HepG2 (cell line): ENCODE data around the gene DUS1L. TPM values are rescaled to one million over a fixed set of nuclear protein-coding genes. Genes with fewer than 3 reads are reported as not detected.

Experiments
- EED ChIP-seq: sonication (generic); formaldehyde crosslinking; IDR thresholded peaks from 2 replicates; pipeline ENCODE4 v1.5.0; 2020; ENCODE audit warnings: mild to moderate bottlenecking, missing genetic modification reagents
- GLI4 ChIP-seq: sonication (generic); formaldehyde crosslinking; IDR thresholded peaks from 2 replicates; pipeline ENCODE4 v1.5.1; 2020; ENCODE audit warnings: missing genetic modification reagents, mild to moderate bottlenecking, moderate library complexity, borderline replicate concordance
- IRF9 ChIP-seq: sonication (generic); formaldehyde crosslinking; IDR thresholded peaks from 2 replicates; pipeline ENCODE4 v1.8.0; 2022; ENCODE audit warnings: missing genetic modification reagents, mild to moderate bottlenecking, borderline replicate concordance
- MAFF ChIP-seq: IDR thresholded peaks from 2 replicates; pipeline ENCODE4 v1.6.1; 2011; ENCODE audit warnings: low read depth, low read length, improper control_type of control experiment
- MTA1 ChIP-seq: sonication (generic); formaldehyde crosslinking; IDR thresholded peaks from 2 replicates; pipeline ENCODE4 v1.4.0; 2020; ENCODE audit warnings: missing genetic modification reagents, mild to moderate bottlenecking, borderline replicate concordance
- MTA3 ChIP-seq: sonication (generic); formaldehyde crosslinking; IDR thresholded peaks from 2 replicates; pipeline ENCODE4 v1.4.0; 2020; ENCODE audit warnings: missing genetic modification reagents
- NFIB ChIP-seq: sonication (generic); formaldehyde crosslinking; IDR thresholded peaks from 2 replicates; pipeline ENCODE4 v1.9.0; 2021; ENCODE audit warnings: missing genetic modification reagents, mild to moderate bottlenecking, borderline replicate concordance
- RAD51 ChIP-seq: fragments of 450-650 bp; IDR thresholded peaks from 2 replicates; pipeline ENCODE4 v1.6.1; 2016; ENCODE audit warnings: borderline replicate concordance
- REL ChIP-seq: sonication (generic); formaldehyde crosslinking; conservative IDR thresholded peaks from 2 replicates; pipeline ENCODE4 v1.8.0; 2022; ENCODE audit warnings: mild to moderate bottlenecking, missing genetic modification reagents, moderate library complexity
- SP2 ChIP-seq: sonication (generic); formaldehyde crosslinking; IDR thresholded peaks from 2 replicates; pipeline ENCODE4 v1.5.1; 2020; ENCODE audit warnings: mild to moderate bottlenecking, missing genetic modification reagents
- ZBTB37 ChIP-seq: sonication (generic); formaldehyde crosslinking; IDR thresholded peaks from 2 replicates; pipeline ENCODE4 v1.4.0; 2020; ENCODE audit warnings: mild to moderate bottlenecking, missing genetic modification reagents
- ZBTB7B ChIP-seq: sonication (generic); formaldehyde crosslinking; IDR thresholded peaks from 2 replicates; pipeline ENCODE4 v1.4.0; 2020; ENCODE audit warnings: missing genetic modification reagents
- ZNF225 ChIP-seq: sonication (generic); formaldehyde crosslinking; IDR thresholded peaks from 2 replicates; pipeline ENCODE4 v1.4.0; 2020; ENCODE audit warnings: mild to moderate bottlenecking, missing genetic modification reagents
- ZNF761 ChIP-seq: sonication (generic); formaldehyde crosslinking; conservative IDR thresholded peaks from 2 replicates; pipeline ENCODE4 v1.4.0; 2020; ENCODE audit warnings: mild to moderate bottlenecking, missing genetic modification reagents
- ZNF776 ChIP-seq: sonication (generic); formaldehyde crosslinking; IDR thresholded peaks from 2 replicates; pipeline ENCODE4 v1.4.0; 2020; ENCODE audit warnings: mild to moderate bottlenecking, missing genetic modification reagents
- polyA plus RNA-seq, 8 experiments: library from polyadenylated mRNA; depleted of rRNA in 3 of 8; stranded (reverse) in 7 of 8; unstranded in 1 of 8; fragments of >200 nt; fragmentation: Illumina TruSeq in 4 of 8; extraction: Trizol in 4 of 8; gene quantifications; 2 replicates each; pipeline versions ENCODE4 v1.2.1 to v1.2.3, GENCODE V29; 2011 to 2016; ENCODE audit warnings: low read depth in 4 of 8, missing spikeins in 1 of 8, mixed read lengths in 1 of 8; ENCODE audit not compliant: insufficient read depth in 1 of 8
- total RNA-seq, 5 experiments: library from RNA; depleted of rRNA; stranded (reverse); fragments of >200 nt; fragmentation: Illumina TruSeq; extraction: Trizol; gene quantifications; 2 replicates each; pipeline ENCODE4 v1.2.3, GENCODE V29; 2016; ENCODE audit warnings: low read depth in 1 of 5

DUS1L gene
- total and polyA plus RNA-seq, 2 of the 13 experiments (the other 11 are each of a cell fraction or from before 2014, with no cell fraction given): 81.0 to 109 TPM

GRCh38 chr17:82035956-82036633 lies 29.5 kb downstream of the DUS1L start (continued):
- TF ChIP-seq SP2 (CRISPR knock-in tag) (0 out of 2 replicates have a peak, but pooled peaks have one; percentile 27), ZNF761 (CRISPR knock-in tag) (no peak), RAD51 (no peak), MAFF (no peak), ZNF776 (CRISPR knock-in tag) (peak; percentile 24; the same call in 1 of the 2 replicates), NFIB (CRISPR knock-in tag) (peak; percentile 67; the same call in 1 of the 2 replicates), GLI4 (CRISPR knock-in tag) (no peak), ZNF225 (CRISPR knock-in tag) (0 out of 2 replicates have a peak, but pooled peaks have one; percentile 32), REL (CRISPR knock-in tag) (peak; percentile 52; the same call in 1 of the 2 replicates), MTA3 (CRISPR knock-in tag) (no peak), EED (0 out of 2 replicates have a peak, but pooled peaks have one; percentile 63), ZBTB37 (CRISPR knock-in tag) (no peak), MTA1 (peak; percentile 44; the same call in 1 of the 2 replicates), ZBTB7B (CRISPR knock-in tag) (no peak), IRF9 (CRISPR knock-in tag) (no peak)
